ENCODE results near the gene TMIGD3. TPM values are rescaled to one million over a fixed set of nuclear protein-coding genes. Genes with fewer than 3 reads are reported as not detected.

The TMIGD3 gene
- total RNA-seq, 1 donor from 2014 or later, result not detected

GRCh38 chr1:111439461-111440351 is 63.7 kb downstream of the TMIGD3 start:
- Mint-ChIP-seq H3K27me3 (ENCODE audit: low read depth) (no peaks in the 10 kb centered on the region), H3K36me3 (ENCODE audit: low read depth) (peaks cover 18% of the 10 kb centered on the region), H3K27ac (ENCODE audit: unreplicated experiment) (no peak overlapping the region), H3K4me1 (no peaks in the 10 kb centered on the region), H3K9me3 (no peaks in the 10 kb centered on the region), H3K4me3 (no peak overlapping the region)
- no peak for TF ChIP-seq CTCF (conservative IDR thresholded peaks at IDR 0.05)
- no peak for DNase-seq (ENCODE audit: low read depth, low spot score)

- Mint-ChIP-seq H3K4me1 (no peaks in the 10 kb centered on the region), H3K9me3 (no peaks in the 10 kb centered on the region), H3K4me3 (no peak overlapping the region), H3K27ac (ENCODE audit: unreplicated experiment) (no peak overlapping the region), H3K27me3 (ENCODE audit: low read depth) (peaks cover 3% of the 10 kb centered on the region), H3K36me3 (ENCODE audit: low read depth) (peaks cover 14% of the 10 kb centered on the region)
- no peak for DNase-seq (ENCODE audit: low read depth, low spot score)
- TF ChIP-seq CTCF (conservative IDR thresholded peaks at IDR 0.05), result no peak
Observed at GRCh38 chr1:111436726-111437125, 66.7 kb downstream of the TMIGD3 start.

Other genes with a start within 250 kb of the TMIGD3 start
- gene CHIA, start 212.8 kb downstream of the TMIGD3 start, total RNA-seq, result not detected in 2 replicates
- gene OVGP1, start 75.9 kb downstream of the TMIGD3 start, total RNA-seq, result 1.0 and 1.3 TPM in 2 replicates
- gene WDR77, start 54.4 kb downstream of the TMIGD3 start, total RNA-seq, result 54.6 and 58.7 TPM in 2 replicates
- gene ATP5PB, start 54.2 kb downstream of the TMIGD3 start, total RNA-seq, result 240 and 253 TPM in 2 replicates
- 0.61 and 0.96 TPM in 2 replicates for gene C1orf162, start 29.6 kb downstream of the TMIGD3 start, total RNA-seq
- gene ADORA3, start within 50 bp of the TMIGD3 start, total RNA-seq, result not detected in 2 replicates
- gene RAP1A, start 116.2 kb upstream of the TMIGD3 start, total RNA-seq, result 32.5 and 34.0 TPM in 2 replicates
- 2.7 and 3.5 TPM in 2 replicates for gene INKA2, start 235.8 kb upstream of the TMIGD3 start, total RNA-seq